Measurements from ENCODE around the gene PRKN.
"Not testable (repeated sequence)": the region's sequence is repeated elsewhere in the genome, so short reads cannot be mapped to it uniquely, and the experiment has no call there.

GRCh38 chr6:161496271-161496670, 1231.3 kb downstream of the PRKN start:
- not testable (repeated sequence) for TF ChIP-seq CTCF (IDR thresholded peaks at IDR 0.05; ENCODE audit: extremely low read depth in 1 of 2, insufficient read depth in 1 of 2, low read depth in 1 of 2, low read length in 2 of 2); FOS (IDR thresholded peaks at IDR 0.05; ENCODE audit: borderline replicate concordance, insufficient read depth, low read length); JUN (IDR thresholded peaks at IDR 0.05; ENCODE audit: borderline replicate concordance, insufficient read depth, insufficient read length, low read depth); MAX (IDR thresholded peaks at IDR 0.05; ENCODE audit: insufficient read depth, insufficient read length); EZH2 (IDR thresholded peaks at IDR 0.05; ENCODE audit: borderline replicate concordance, low read depth, low read length, severe bottlenecking); POLR2AphosphoS5 (IDR thresholded peaks at IDR 0.05; ENCODE audit: insufficient read depth, low read depth, low read length); POLR2A (IDR thresholded peaks at IDR 0.05; ENCODE audit: low read depth, low read length); MYC (IDR thresholded peaks at IDR 0.05; ENCODE audit: low read depth, low read length); GATA2 (IDR thresholded peaks at IDR 0.05; ENCODE audit: insufficient read depth, insufficient read length, low read depth, low read length)

Data from endothelial cell of umbilical vein (primary cell).